NT2/D1 (cell line): Measurements from ENCODE around the gene ZFYVE21.

Experiments
- DNase-seq: peaks from one replicate; pipeline ENCODE4 v3.0.0-alpha.2; 2011; ENCODE audit warnings: low read depth, low spot score
- H3K27me3 ChIP-seq: 2 replicates; pipeline ENCODE4 v1.6.0; 2011; ENCODE audit warnings: mild to moderate bottlenecking; ENCODE audit not compliant: insufficient read length, insufficient read depth
- H3K36me3 ChIP-seq: 2 replicates; pipeline ENCODE4 v1.6.1; 2011; ENCODE audit warnings: mild to moderate bottlenecking, low read length, mixed read lengths; ENCODE audit not compliant: insufficient read depth, insufficient read length
- H3K4me1 ChIP-seq: 2 replicates; pipeline ENCODE4 v1.5.1; 2011; ENCODE audit not compliant: insufficient read depth, insufficient read length
- H3K4me3 ChIP-seq: 2 replicates; pipeline ENCODE4 v1.5.1; 2011; ENCODE audit warnings: low read depth; ENCODE audit not compliant: insufficient read length
- H3K9ac ChIP-seq: 2 replicates; pipeline ENCODE4 v1.6.0; 2011; ENCODE audit warnings: low read depth; ENCODE audit not compliant: insufficient read length
- H3K9me3 ChIP-seq: 2 replicates; pipeline ENCODE4 v1.5.1; 2011; ENCODE audit warnings: mild to moderate bottlenecking, low read length; ENCODE audit not compliant: insufficient read depth
- SUZ12 ChIP-seq: IDR thresholded peaks from 2 replicates; pipeline ENCODE4 v1.6.1; 2011; ENCODE audit not compliant: insufficient read length, insufficient read depth; ENCODE audit errors: extremely low read depth
- YY1 ChIP-seq: IDR thresholded peaks from 2 replicates; pipeline ENCODE4 v1.6.1; 2011; ENCODE audit not compliant: insufficient read length, insufficient read depth
- ZNF274 ChIP-seq: IDR thresholded peaks from 2 replicates; pipeline ENCODE4 v1.6.1; 2011; ENCODE audit warnings: mild to moderate bottlenecking, low read depth, low read length

ZFYVE21 gene

DNA sequence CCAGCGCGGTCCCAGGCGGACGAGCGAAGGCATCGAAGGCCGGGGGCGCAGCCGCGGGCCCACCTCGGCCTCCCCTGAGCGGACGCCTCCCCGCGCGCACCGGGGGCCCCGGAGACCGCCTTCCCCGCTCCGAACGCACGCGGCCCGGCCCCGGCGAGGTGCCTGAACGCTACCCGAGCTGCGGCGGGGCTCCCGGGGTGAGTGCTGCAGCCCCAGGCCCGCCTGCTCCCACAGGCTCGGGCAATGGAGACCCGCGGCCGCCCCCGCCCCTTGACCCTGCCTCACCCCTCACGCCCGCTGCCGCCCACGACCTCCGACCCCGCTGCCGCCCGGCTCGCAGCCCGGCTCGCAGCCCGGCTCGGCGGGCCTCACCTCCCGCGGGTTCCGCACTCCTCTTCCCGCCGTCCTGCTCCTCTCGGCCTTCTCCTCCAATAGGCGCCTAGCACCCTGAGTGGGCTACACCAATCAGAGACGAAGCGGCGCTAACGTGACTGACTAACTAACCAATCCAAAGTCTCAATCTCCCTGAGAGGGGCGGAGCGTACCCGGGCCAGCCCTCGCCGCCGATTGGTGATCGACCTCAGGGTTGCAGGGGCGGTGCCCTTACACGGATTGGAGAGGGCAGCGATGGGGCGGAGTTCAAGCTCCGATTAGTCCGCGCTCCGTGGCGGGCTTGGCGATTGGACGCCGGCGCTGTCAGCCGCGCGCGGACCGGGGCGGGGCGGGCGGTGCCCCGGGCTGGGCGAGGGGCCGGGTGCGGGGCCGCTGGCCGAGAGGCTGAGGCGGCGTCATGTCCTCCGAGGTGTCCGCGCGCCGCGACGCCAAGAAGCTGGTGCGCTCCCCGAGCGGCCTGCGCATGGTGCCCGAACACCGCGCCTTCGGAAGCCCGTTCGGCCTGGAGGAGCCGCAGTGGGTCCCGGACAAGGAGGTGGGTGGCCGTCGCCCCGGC lies at the start of gene ZFYVE21, which contains the start of gene XRCC3:
Gene ZFYVE21 (plus strand): TSS at position 759 of the 949 bp plus-strand sequence. CDS start 32 bp downstream, at position 791.
Gene XRCC3 (minus strand): TSS at position 400 of the 949 bp plus-strand sequence. CDS start 4,364 bp downstream, outside the sequence.
- Histone ChIP-seq H3K9ac (peak within 1 kb of the TSS; percentile 93), H3K4me1 (peaks cover 14% of the 10 kb centered on the region), H3K9me3 (no peaks in the 10 kb centered on the region), H3K36me3 (peaks cover 45% of the 10 kb centered on the region), H3K27me3 (no peaks in the 10 kb centered on the region), H3K4me3 (peak within 1 kb of the TSS; percentile 76)
- peak; percentile 95 for DNase-seq
- TF ChIP-seq YY1 (no peak), ZNF274 (no peak), SUZ12 (no peak)

DNA sequence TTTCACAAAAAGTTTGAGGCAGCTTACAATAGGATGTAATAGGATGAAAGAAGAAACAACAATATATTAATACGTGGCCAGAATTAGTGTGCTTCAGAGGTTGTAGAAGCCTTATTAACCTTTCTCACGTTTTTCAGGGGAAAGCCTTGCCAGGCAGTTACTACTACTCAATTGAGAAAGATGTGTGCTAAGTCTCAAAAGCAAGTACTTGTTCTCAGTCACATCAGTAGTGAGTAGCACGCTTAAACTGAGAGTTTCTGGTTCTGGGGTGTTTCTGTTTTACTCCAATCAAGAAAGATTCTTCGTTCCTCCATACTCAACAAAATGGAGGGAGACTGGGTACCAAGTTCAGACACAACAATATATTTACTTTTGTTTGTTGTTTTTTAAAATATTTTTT lies 47.9 kb upstream of the ZFYVE21 start:
- no peaks in the 10 kb centered on the region for H3K4me1 ChIP-seq
- no peaks in the 10 kb centered on the region for H3K27me3 ChIP-seq
- no peak overlapping the region for H3K4me3 ChIP-seq
- no peak overlapping the region for H3K9ac ChIP-seq
- H3K9me3 ChIP-seq: no peaks in the 10 kb centered on the region
- TF ChIP-seq YY1 (no peak), ZNF274 (no peak), SUZ12 (no peak)
- H3K36me3 ChIP-seq: peaks cover 72% of the 10 kb centered on the region
- DNase-seq: no peak

DNA sequence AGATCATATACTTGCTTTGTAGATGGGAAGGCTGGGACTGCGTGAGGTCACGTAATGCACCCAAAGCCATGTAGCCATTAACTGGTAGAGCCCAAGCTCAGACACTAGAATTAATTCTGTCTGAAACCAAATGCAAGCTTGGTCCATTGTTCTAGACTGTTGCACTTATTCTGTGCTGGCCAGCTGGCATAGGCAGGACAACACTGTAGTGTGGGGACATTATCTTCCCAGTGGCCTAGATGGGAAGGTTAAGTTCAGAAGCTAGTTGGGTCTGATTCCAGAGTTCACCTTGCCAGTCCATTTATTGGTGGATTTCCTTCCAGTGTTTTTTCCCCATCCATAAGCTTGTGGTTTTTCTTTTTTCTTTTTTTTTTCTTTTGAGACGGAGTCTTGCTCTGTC lies 47.5 kb upstream of the ZFYVE21 start:
- H3K9ac ChIP-seq: no peak overlapping the region
- no peak for DNase-seq
- H3K27me3 ChIP-seq: no peaks in the 10 kb centered on the region
- H3K4me3 ChIP-seq: no peak overlapping the region
- H3K9me3 ChIP-seq: no peaks in the 10 kb centered on the region
- no peaks in the 10 kb centered on the region for H3K4me1 ChIP-seq
- H3K36me3 ChIP-seq: peaks cover 74% of the 10 kb centered on the region
- TF ChIP-seq SUZ12 (no peak), YY1 (no peak), ZNF274 (no peak)

DNA sequence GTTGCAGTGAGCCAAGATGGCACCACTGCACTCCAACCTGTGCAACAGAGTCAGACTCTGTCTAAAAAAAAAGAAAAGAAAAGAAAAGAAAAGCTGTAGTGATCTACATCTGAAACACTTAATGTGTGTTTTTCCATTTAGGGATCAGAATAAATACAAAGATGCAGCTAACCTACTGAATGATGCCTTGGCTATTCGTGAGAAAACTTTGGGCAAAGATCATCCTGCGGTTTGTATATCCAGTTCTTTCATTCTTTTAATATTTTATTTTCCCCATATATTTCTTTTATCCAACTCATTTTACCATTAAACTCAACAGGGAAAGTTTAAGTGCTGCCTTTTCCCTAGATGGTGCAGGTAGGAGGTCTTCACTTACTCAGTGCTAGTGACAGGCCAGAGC lies 46.2 kb upstream of the ZFYVE21 start:
- no peaks in the 10 kb centered on the region for H3K9me3 ChIP-seq
- H3K4me3 ChIP-seq: no peak overlapping the region
- H3K9ac ChIP-seq: no peak overlapping the region
- H3K36me3 ChIP-seq: peaks cover 76% of the 10 kb centered on the region
- H3K27me3 ChIP-seq: no peaks in the 10 kb centered on the region
- H3K4me1 ChIP-seq: no peaks in the 10 kb centered on the region
- TF ChIP-seq ZNF274 (no peak), YY1 (no peak), SUZ12 (no peak)
- no peak for DNase-seq

DNA sequence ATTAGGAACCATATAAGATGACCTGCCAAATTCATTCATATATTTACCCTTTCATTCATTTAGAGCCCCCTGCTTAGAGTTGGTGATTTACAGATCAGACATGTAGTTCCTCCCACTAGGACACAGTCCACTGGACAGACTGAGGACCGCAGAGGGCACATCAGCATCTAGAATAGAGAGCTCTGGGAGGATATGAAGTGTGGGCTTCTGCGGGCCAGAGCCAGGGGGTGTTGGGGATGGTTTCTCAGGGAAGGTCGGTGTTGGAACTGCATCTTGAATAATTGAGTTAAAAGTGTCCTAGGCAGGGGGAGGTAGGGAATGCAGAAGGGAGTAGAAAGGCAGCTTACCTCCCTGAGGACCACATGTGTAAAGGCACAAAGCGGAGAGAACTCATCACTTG lies 43.7 kb upstream of the ZFYVE21 start:
- no peak overlapping the region for H3K4me3 ChIP-seq
- no peak for DNase-seq
- peaks cover 84% of the 10 kb centered on the region for H3K36me3 ChIP-seq
- H3K27me3 ChIP-seq: no peaks in the 10 kb centered on the region
- TF ChIP-seq ZNF274 (no peak), SUZ12 (no peak), YY1 (no peak)
- H3K9ac ChIP-seq: no peak overlapping the region
- no peaks in the 10 kb centered on the region for H3K4me1 ChIP-seq
- no peaks in the 10 kb centered on the region for H3K9me3 ChIP-seq

DNA sequence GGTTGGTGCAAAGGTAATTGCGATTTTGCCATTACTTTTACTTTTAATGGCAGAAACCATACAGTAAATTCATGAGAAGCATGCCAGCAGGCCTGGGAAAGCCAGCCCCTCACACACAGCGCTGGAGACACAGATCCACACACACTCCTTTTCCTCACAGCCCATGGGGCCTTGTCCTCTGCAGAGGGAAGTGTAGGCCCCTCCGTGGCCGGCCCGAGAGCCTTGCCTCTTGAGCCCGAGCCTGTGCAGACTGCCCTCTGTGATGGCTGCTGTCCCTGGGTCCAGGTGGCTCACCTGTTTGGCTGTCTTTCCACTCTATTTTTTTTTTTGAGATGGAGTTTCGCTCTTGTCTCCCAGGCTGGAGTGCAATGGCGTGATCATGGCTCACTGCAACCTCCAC lies 39.7 kb upstream of the ZFYVE21 start:
- Histone ChIP-seq H3K9me3 (no peaks in the 10 kb centered on the region), H3K9ac (no peak overlapping the region)

DNA sequence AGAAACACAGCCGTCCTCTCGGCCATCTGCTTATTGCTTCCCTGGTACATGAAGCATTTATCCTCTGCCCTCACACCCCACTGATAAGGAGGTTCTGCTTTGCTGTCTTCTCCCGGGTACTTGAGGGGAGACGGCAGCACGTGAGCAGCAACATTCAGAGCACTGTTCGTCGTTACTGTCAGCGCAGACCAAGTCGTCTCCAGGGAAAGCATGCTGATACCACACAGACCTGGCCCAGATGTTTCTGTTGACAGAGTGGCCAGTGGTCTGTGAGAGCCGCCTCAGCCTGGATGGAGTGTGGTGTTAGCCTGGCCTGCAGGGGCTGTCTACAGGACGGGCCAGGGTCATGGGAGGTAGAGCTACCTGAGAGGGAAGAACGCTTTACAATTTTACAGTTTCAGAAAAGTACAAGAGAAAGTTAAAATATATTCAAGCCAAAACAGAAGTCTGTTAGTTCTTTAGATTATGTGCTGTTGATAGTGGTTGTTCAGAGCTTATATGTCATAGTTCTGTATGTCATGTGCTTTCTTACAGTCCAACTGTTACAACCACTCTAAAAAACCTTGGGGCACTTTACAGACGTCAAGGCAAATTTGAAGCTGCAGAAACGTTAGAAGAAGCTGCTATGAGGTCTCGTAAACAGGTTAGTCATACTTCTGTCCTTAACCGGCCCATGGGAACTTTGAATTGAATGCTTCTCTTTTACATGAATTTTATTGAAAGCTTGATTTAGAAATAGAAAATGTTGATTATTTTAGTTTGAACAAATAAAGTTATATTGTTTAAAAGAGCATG lies 38.5 kb upstream of the ZFYVE21 start:
- Histone ChIP-seq H3K4me3 (no peak overlapping the region), H3K9me3 (no peaks in the 10 kb centered on the region), H3K27me3 (no peaks in the 10 kb centered on the region), H3K4me1 (no peaks in the 10 kb centered on the region), H3K9ac (no peak overlapping the region), H3K36me3 (peaks cover 86% of the 10 kb centered on the region)
- TF ChIP-seq ZNF274 (no peak), YY1 (no peak), SUZ12 (no peak)
- DNase-seq: no peak

More for the DNA sequence above, 39.7 kb upstream of the ZFYVE21 start:
- Histone ChIP-seq H3K4me1 (no peaks in the 10 kb centered on the region), H3K36me3 (peaks cover 89% of the 10 kb centered on the region), H3K4me3 (no peak overlapping the region), H3K27me3 (no peaks in the 10 kb centered on the region)
- DNase-seq: no peak
- TF ChIP-seq SUZ12: no peak
- no peak for TF ChIP-seq YY1
- TF ChIP-seq ZNF274: no peak
